Stomach (tissue), 4 donors: Measurements from ENCODE around the gene KLHL17.

Experiments used
- EP300 ChIP-seq: sonication (generic); formaldehyde crosslinking; IDR thresholded peaks from one replicate; pipeline ENCODE4 v1.6.1; 2017; ENCODE audit warnings: antibody characterized with exemption
- POLR2A ChIP-seq, 4 donors: fragments of 450-650 bp; IDR thresholded peaks; one replicate each; pipeline ENCODE4 v1.6.1; 2016; ENCODE audit warnings: antibody characterized with exemption in 4 of 4, control low read depth in 2 of 4, mild to moderate bottlenecking in 1 of 4, moderate library complexity in 1 of 4
- POLR2AphosphoS5 ChIP-seq, 3 donors: sonication (generic); formaldehyde crosslinking; IDR thresholded peaks; one replicate each; pipeline ENCODE4 v1.6.1; 2016; ENCODE audit warnings: antibody characterized with exemption in 3 of 3
- TF ChIP-seq, protein P1 (sequence below), 7 experiments: fragments of 450-650 bp in 4 of 7; fragments of 200-600 bp in 3 of 7; sonication (generic) in 3 of 7; IDR thresholded peaks; one replicate each; pipeline ENCODE4 v1.5.1; 2016 to 2019; ENCODE audit warnings: antibody characterized with exemption in 7 of 7, control low read depth in 2 of 7, mild to moderate bottlenecking in 1 of 7

DNA sequence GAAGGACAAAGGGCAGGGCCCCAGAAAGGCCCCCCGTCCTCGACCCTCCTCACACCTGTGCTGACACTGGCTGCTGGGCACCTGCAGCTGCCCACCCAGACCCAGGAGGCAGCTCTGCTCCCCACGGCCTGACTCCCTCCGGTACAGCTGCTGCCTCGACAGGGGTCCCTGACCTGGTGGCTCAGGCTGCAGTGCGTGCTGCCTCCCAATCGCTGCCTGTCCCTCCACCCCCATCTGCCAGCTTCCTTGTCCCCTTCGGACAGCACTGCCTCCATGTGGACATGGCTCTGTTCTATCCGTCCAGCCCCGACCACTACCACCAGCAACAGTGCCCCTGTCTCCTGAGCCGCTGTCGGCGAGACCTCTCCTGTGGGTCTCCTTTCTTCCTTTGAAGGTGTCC is 5.5 kb upstream of the KLHL17 start:
- TF ChIP-seq, protein P1, sequence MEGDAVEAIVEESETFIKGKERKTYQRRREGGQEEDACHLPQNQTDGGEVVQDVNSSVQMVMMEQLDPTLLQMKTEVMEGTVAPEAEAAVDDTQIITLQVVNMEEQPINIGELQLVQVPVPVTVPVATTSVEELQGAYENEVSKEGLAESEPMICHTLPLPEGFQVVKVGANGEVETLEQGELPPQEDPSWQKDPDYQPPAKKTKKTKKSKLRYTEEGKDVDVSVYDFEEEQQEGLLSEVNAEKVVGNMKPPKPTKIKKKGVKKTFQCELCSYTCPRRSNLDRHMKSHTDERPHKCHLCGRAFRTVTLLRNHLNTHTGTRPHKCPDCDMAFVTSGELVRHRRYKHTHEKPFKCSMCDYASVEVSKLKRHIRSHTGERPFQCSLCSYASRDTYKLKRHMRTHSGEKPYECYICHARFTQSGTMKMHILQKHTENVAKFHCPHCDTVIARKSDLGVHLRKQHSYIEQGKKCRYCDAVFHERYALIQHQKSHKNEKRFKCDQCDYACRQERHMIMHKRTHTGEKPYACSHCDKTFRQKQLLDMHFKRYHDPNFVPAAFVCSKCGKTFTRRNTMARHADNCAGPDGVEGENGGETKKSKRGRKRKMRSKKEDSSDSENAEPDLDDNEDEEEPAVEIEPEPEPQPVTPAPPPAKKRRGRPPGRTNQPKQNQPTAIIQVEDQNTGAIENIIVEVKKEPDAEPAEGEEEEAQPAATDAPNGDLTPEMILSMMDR (IDR thresholded peaks at IDR 0.05): no peak
- TF ChIP-seq POLR2A (IDR thresholded peaks at IDR 0.05) (no peak), EP300 (no peak), POLR2AphosphoS5 (IDR thresholded peaks at IDR 0.05) (no peak)
